Mesenchymal stem cell (in vitro differentiated cells and primary cell): ENCODE measurements around the gene BTD.

ENCODE experiments used
- DNase-seq: peaks from one replicate; pipeline ENCODE4 v3.0.0-alpha.2; 2013
- H2AFZ ChIP-seq: one replicate; pipeline ENCODE4 v1.6.1; 2013; ENCODE audit warnings: low read depth, mild to moderate bottlenecking, control low read depth, inconsistent platforms, low read length, moderate library complexity
- H2AK5ac ChIP-seq: 2 replicates; pipeline ENCODE4 v1.6.1; 2013; ENCODE audit warnings: low read length, moderate library complexity, mild to moderate bottlenecking, inconsistent platforms; ENCODE audit not compliant: severe bottlenecking
- H2BK120ac ChIP-seq: one replicate; pipeline ENCODE4 v1.6.1; 2013; ENCODE audit warnings: low read depth, mild to moderate bottlenecking, inconsistent platforms, low read length, moderate library complexity
- H2BK12ac ChIP-seq, 2 experiments: one replicate each; pipeline ENCODE4 v1.6.1; 2013; ENCODE audit warnings: inconsistent platforms in 2 of 2, low read length in 2 of 2, mild to moderate bottlenecking in 2 of 2, moderate library complexity in 2 of 2, control low read depth in 1 of 2
- H2BK15ac ChIP-seq: one replicate; pipeline ENCODE4 v1.6.1; 2013; ENCODE audit warnings: mild to moderate bottlenecking, low read depth, inconsistent platforms; ENCODE audit not compliant: poor library complexity, severe bottlenecking
- H2BK5ac ChIP-seq: 2 replicates; pipeline ENCODE4 v1.6.1; 2013; ENCODE audit warnings: low read depth, mild to moderate bottlenecking, low read length, control low read depth, inconsistent platforms; ENCODE audit not compliant: poor library complexity, severe bottlenecking
- H3K14ac ChIP-seq, 2 experiments: one replicate each; pipeline ENCODE4 v1.6.1; 2013; ENCODE audit warnings: inconsistent platforms in 2 of 2, low read length in 2 of 2, control low read depth in 1 of 2, mild to moderate bottlenecking in 1 of 2, moderate library complexity in 1 of 2
- H3K18ac ChIP-seq, 2 experiments: one replicate each; pipeline ENCODE4 v1.6.1; 2013; ENCODE audit warnings: inconsistent platforms in 2 of 2, low read length in 2 of 2, control low read depth in 1 of 2, low read depth in 1 of 2, mild to moderate bottlenecking in 1 of 2
- H3K23ac ChIP-seq, 2 experiments: one replicate each; pipeline ENCODE4 v1.6.1; 2013; ENCODE audit warnings: inconsistent platforms in 2 of 2, low read length in 2 of 2, mild to moderate bottlenecking in 2 of 2, moderate library complexity in 2 of 2, control low read depth in 1 of 2
- H3K27ac ChIP-seq: 2 replicates; pipeline ENCODE4 v1.5.1; 2013; ENCODE audit warnings: mild to moderate bottlenecking, moderate library complexity, low read length, control low read depth, inconsistent platforms; ENCODE audit not compliant: poor library complexity, severe bottlenecking
- H3K27me3 ChIP-seq, 2 experiments: 2 replicates each; pipeline versions ENCODE4 v1.6.1 to v1.7.0; 2013; ENCODE audit warnings: low read length in 2 of 2, mild to moderate bottlenecking in 2 of 2, moderate library complexity in 2 of 2, control low read depth in 1 of 2, inconsistent platforms in 1 of 2; ENCODE audit not compliant: control insufficient read depth in 1 of 2, insufficient read depth in 1 of 2
- H3K36me3 ChIP-seq, 2 experiments: 2 replicates each; pipeline versions ENCODE4 v1.6.1 to v1.7.0; 2013; ENCODE audit warnings: low read length in 2 of 2, control low read depth in 1 of 2, inconsistent platforms in 1 of 2, low read depth in 1 of 2, mild to moderate bottlenecking in 1 of 2; ENCODE audit not compliant: insufficient read depth in 2 of 2, control insufficient read depth in 1 of 2
- H3K4ac ChIP-seq, 2 experiments: one replicate each; pipeline ENCODE4 v1.6.1; 2013; ENCODE audit warnings: inconsistent platforms in 2 of 2, low read length in 2 of 2, mild to moderate bottlenecking in 2 of 2, moderate library complexity in 2 of 2, control low read depth in 1 of 2, low read depth in 1 of 2
- H3K4me1 ChIP-seq: 2 replicates; pipeline ENCODE4 v1.6.1; 2013; ENCODE audit warnings: low read depth, low read length, control low read depth; ENCODE audit not compliant: control insufficient read depth, insufficient read depth
- H3K4me2 ChIP-seq: 2 replicates; pipeline ENCODE4 v1.6.1; 2013; ENCODE audit warnings: low read length, mild to moderate bottlenecking, inconsistent platforms; ENCODE audit not compliant: poor library complexity, severe bottlenecking
- H3K4me3 ChIP-seq, 2 experiments: 2 replicates each; pipeline versions ENCODE4 v1.5.1 to v1.7.0; 2013; ENCODE audit warnings: low read length in 2 of 2, mild to moderate bottlenecking in 2 of 2, control low read depth in 1 of 2, low read depth in 1 of 2; ENCODE audit not compliant: insufficient read depth in 1 of 2
- H3K79me1 ChIP-seq: replicated peaks from 2 replicates; pipeline ENCODE4 v1.6.1; 2013; ENCODE audit warnings: mild to moderate bottlenecking, control low read depth, low read length, inconsistent platforms; ENCODE audit not compliant: poor library complexity, severe bottlenecking
- H3K9ac ChIP-seq: 2 replicates; pipeline ENCODE4 v1.7.0; 2013; ENCODE audit warnings: mild to moderate bottlenecking, low read length, moderate library complexity
- H3K9me3 ChIP-seq: 2 replicates; pipeline ENCODE4 v1.7.0; 2013; ENCODE audit warnings: mild to moderate bottlenecking, low read length; ENCODE audit not compliant: control insufficient read depth
- H4K8ac ChIP-seq: one replicate; pipeline ENCODE4 v1.6.1; 2013; ENCODE audit warnings: inconsistent platforms, mild to moderate bottlenecking, low read length, moderate library complexity
- H4K91ac ChIP-seq: one replicate; pipeline ENCODE4 v1.6.1; 2013; ENCODE audit warnings: mild to moderate bottlenecking, low read length, inconsistent platforms
- WGBS: methylation state at CpG from one replicate; pipeline ENCODE4 v1.1.7; 2013; ENCODE audit warnings: mixed read lengths; 5-methylcytosine and 5-hydroxymethylcytosine counted together

Gene BTD

GRCh38 chr3:15629860-15630597, 28.5 kb downstream of the BTD start:
- no peak overlapping the region for H2BK12ac ChIP-seq
- no peak overlapping the region for H3K4me2 ChIP-seq
- H3K79me1 ChIP-seq: peaks cover 16% of the 10 kb centered on the region
- H3K14ac ChIP-seq: no peak overlapping the region
- H3K36me3 ChIP-seq: no peaks in the 10 kb centered on the region
- H2AFZ ChIP-seq: no peak overlapping the region
- peak overlapping the region; percentile 79 for H4K8ac ChIP-seq
- peak overlapping the region; percentile 11 for H2BK120ac ChIP-seq
- peak overlapping the region; percentile 49 for H2BK5ac ChIP-seq
- peak overlapping the region in 1 of 2 experiments; percentile 58 for H3K4me3 ChIP-seq
- peaks cover 9% of the 10 kb centered on the region for H3K4me1 ChIP-seq
- no peaks in the 10 kb centered on the region for H3K9me3 ChIP-seq
- WGBS: 51% methylated on average over 9 of the region's 10 CpGs
- peak overlapping the region; percentile 88 for H3K9ac ChIP-seq
- H3K27ac ChIP-seq: peak overlapping the region; percentile 86
- peak overlapping the region; percentile 70 for H2BK15ac ChIP-seq
- H2AK5ac ChIP-seq: no peak overlapping the region
- H3K27me3 ChIP-seq: no peaks in the 10 kb centered on the region
- no peak overlapping the region for H3K4ac ChIP-seq
- no peak overlapping the region for H3K18ac ChIP-seq
- H3K23ac ChIP-seq: no peak overlapping the region
- peak; percentile 91 for DNase-seq
- no peak overlapping the region for H4K91ac ChIP-seq

GRCh38 chr3:15630646-15631350, 29.3 kb downstream of the BTD start:
- Histone ChIP-seq H2AFZ (no peak overlapping the region), H2AK5ac (no peak overlapping the region), H3K27me3 (no peaks in the 10 kb centered on the region), H3K23ac (no peak overlapping the region), H2BK15ac (no peak overlapping the region), H3K36me3 (no peaks in the 10 kb centered on the region), H3K18ac (no peak overlapping the region), H3K4ac (no peak overlapping the region), H3K14ac (no peak overlapping the region), H3K4me2 (peak overlapping the region; percentile 44), H4K8ac (no peak overlapping the region), H3K79me1 (peaks cover 13% of the 10 kb centered on the region), H3K4me3 (peak overlapping the region in 1 of 2 experiments; percentile 58), H3K27ac (peak overlapping the region; percentile 86), H4K91ac (no peak overlapping the region), H2BK12ac (no peak overlapping the region), H3K9ac (peak overlapping the region; percentile 88), H2BK120ac (no peak overlapping the region), H2BK5ac (peak overlapping the region; percentile 49), H3K9me3 (no peaks in the 10 kb centered on the region), H3K4me1 (peaks cover 15% of the 10 kb centered on the region)
- DNase-seq: peak; percentile 83
- 2% methylated on average over 8 of the region's 8 CpGs for WGBS

- WGBS: 71% methylated on average over 12 of the region's 12 CpGs
- Histone ChIP-seq H3K4me2 (no peak overlapping the region), H3K4me3 (no peak overlapping the region), H3K14ac (no peak overlapping the region), H2BK15ac (peak overlapping the region; percentile 83), H3K23ac (peak overlapping the region in 1 of 2 experiments; percentile 3), H3K27me3 (no peaks in the 10 kb centered on the region), H2AFZ (no peak overlapping the region), H3K4me1 (peaks cover 21% of the 10 kb centered on the region), H2BK12ac (peak overlapping the region; percentile 53 to 86), H3K4ac (peak overlapping the region; percentile 35 to 68), H4K91ac (peak overlapping the region; percentile 48), H4K8ac (peak overlapping the region; percentile 79), H3K27ac (peak overlapping the region; percentile 19), H3K18ac (peak overlapping the region; percentile 48 to 82), H3K9ac (peak overlapping the region; percentile 88), H3K79me1 (peaks cover 12% of the 10 kb centered on the region), H2BK120ac (no peak overlapping the region), H3K9me3 (no peaks in the 10 kb centered on the region), H2AK5ac (peak overlapping the region; percentile 33), H3K36me3 (no peaks in the 10 kb centered on the region), H2BK5ac (no peak overlapping the region)
- peak; percentile 27 for DNase-seq
Measured at GRCh38 chr3:15631426-15632211, 30.1 kb downstream of the BTD start.
